Peyer's patch (tissue), 4 donors: ENCODE data around the gene MST1.

Source experiments
- CTCF ChIP-seq, 6 experiments: fragments of 450-650 bp in 4 of 6; fragments of 200-600 bp in 2 of 6; sonication (generic) in 1 of 6; IDR thresholded peaks; one replicate each; pipeline ENCODE4 v1.5.1; 2017 to 2019; ENCODE audit warnings: antibody characterized with exemption in 6 of 6, mild to moderate bottlenecking in 3 of 6, moderate library complexity in 1 of 6
- POLR2A ChIP-seq, 2 donors: fragments of 450-650 bp; IDR thresholded peaks; one replicate each; pipeline ENCODE4 v1.5.1; 2017; ENCODE audit warnings: antibody characterized with exemption in 2 of 2, mild to moderate bottlenecking in 2 of 2, moderate library complexity in 2 of 2

- no peak for TF ChIP-seq CTCF (IDR thresholded peaks at IDR 0.05)
- TF ChIP-seq POLR2A (IDR thresholded peaks at IDR 0.05): no peak
These were observed 13.4 kb upstream of the MST1 start for GRCh38 chr3:49702672-49703071.
